GM21825 (cell line): ENCODE results near the gene MAGEA8.
"Not testable (repeated sequence)": the region's sequence is repeated elsewhere in the genome, so short reads cannot be mapped to it uniquely, and the experiment has no call there.

Experiments
- ATAC-seq: cut with Tn5 transposase; IDR thresholded peaks from one replicate; pipeline ENCODE4 v1.9.1; 2021; ENCODE audit warnings: mild to moderate bottlenecking, moderate library complexity; ENCODE audit not compliant: unreplicated experiment

The MAGEA8 gene

DNA sequence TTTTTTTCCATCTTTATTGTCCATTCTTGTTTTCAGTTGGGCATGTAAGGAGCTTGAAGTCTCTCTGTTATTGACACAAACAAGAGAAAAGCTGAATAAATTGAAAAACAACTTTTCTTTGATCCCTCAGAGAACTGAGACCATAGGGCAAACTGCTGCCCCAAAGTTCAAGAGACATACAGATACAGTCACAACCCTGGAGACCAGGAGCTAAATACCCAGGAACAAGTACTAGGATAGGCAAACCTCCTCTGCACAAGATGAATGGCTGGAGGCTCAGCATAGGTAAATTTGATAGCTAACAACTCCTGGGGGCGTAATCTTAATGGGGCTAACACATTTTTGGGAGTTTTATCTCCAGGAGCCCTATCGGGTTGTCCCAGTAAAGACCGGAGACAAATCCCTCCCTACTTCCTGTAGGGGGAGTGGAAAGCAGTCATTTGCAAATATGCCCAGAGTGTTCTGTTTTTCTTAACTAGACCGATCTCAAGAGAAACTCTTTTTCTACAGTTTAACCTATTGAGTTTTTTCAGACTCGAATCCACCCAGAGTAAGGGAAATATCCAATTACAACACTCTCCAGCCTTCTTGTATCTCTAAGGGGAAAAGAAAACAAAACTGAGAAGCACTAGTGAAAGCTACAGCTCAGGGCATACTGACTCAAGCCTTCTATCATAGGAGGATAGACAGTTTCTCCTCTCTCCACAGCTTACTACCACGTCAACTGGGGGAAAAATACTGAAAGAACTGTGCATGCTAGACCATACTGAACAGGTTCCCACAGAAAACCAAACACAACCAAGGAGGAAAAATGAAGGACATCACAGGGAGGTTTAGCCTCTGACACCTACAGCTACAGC lies 23.1 kb downstream of the MAGEA8 start:
- ATAC-seq, result peak; percentile 71

DNA sequence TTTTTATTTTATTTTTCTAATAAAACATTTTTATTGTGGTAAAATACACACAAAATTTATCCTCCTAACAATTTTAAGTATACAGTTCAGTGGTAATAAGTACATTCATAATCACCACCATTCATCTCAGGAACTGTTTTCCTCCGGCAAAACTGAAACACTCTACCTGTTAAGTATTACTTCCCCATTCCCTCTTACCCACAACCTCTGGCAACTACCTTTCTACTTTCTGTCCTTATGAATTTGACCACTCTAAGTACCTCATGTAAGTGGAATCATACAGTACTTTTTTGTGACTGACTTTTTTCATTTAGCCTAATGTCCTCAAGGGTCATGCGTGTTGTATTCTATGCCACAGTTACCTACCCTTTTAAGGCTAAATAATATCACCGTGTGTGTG lies 27.3 kb downstream of the MAGEA8 start:
- peak; percentile 59 for ATAC-seq

DNA sequence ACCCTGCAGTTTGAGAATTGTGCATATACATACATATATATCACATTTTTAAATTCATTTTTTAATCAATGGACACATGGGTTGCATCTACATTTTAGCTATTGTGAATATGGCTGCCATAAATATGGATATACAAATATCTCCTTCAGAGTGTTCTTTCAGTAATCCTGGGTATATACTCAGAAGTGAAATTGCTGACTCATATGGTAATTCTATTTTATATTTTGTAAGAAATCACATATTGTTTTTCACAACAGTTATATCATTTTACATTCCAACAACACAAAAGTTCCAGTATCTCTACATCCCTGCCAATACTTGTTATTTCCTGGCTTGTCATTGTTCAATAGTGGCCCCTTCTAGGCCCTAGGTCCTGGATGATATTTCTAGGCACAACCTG lies 27.7 kb downstream of the MAGEA8 start:
- ATAC-seq, result no peak

DNA sequence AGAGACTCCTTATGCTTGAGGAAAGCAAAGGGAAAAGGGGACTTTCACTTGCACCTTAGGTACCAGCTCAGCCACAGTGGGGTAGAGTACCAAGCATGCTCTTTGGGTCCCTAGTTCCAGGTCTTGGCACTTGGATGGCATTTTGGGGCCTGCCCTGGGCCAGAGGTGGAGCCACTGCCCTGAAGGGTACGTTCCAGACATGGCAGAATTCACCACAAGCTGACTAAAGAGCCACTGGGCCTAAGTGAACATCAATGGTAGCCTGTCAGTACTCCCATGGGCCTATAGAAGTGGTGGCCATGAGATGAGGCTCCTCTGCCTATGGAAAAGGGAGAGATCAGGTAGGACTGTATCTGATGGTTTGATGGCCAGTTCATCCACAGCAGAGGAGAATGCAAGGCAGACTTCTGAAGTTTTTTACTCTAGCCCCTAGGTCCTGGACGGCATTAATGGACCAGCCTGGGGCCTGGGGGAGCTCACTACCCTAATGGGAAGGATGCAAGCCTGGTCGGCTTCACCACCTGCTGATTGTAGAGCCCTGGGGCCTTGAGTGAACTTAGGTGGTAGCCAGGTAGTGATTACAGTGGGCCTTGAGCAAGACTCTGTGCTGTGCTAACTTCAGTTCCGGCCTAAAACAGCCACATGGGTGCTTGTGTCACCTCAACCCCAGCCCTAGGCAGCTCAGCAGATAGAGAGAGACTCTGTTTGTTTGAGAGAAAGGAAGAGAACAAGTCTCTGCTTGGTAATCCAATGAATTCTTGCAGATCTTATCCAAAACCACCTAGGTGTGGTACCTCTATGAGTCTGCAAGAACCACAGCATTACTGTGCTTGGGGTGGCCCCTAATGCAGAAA lies 28.6 kb downstream of the MAGEA8 start:
- no peak for ATAC-seq

DNA sequence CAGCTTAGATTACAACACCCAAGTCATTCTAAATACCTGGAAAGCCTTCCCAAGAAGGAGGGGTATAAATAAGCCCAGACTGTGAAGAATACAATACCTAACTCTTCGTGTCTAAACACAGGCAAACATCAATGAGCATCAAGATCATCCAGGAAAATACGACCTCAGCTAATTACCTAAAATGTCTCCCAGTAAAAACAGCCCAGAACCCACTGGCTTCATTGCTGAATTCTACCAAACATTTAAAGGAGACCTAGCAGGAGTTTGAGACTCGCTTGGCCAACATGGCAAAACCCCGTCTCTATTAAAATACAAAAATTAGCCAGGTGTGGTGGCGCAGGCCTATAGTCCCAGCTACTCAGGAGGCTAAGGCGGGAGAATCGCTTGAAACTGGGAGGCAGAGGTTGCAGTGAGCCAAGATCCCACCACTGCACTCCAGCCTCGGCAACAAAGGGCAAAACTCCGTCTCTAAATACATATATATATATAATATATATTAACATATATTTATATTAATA lies 29.3 kb downstream of the MAGEA8 start:
- no peak for ATAC-seq

DNA sequence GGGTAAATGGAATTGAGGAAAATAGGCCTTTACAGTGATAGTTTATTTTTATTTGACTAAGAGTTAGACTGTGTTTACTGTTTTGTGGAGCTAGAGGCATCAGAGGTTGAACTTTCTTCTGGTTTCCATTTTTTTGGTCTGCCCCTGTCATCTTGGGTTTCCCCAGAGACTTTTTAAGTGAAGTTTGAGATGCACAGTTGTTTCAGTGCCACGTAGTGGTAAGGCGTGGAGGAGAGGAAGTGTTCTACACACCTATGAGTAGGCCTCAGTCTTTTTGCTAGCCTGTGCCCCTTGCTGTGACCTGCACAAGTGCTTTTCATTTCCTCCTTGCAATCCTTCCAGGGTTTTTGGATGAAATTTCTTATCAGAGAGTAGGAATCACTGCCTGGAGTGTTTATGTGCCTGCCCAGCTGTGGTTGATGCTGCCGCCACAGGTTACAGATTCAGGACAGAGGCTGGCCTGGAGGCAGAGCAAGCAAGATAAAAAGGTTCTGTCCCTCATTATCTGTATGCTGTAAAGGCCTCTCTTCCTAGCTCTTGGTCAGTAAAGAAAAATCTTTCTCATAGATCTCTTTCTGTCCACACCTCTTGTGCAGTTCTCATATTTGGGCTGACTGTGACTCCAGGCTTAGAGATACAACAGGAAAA lies 35.9 kb downstream of the MAGEA8 start:
- ATAC-seq, result peak; percentile 80

DNA sequence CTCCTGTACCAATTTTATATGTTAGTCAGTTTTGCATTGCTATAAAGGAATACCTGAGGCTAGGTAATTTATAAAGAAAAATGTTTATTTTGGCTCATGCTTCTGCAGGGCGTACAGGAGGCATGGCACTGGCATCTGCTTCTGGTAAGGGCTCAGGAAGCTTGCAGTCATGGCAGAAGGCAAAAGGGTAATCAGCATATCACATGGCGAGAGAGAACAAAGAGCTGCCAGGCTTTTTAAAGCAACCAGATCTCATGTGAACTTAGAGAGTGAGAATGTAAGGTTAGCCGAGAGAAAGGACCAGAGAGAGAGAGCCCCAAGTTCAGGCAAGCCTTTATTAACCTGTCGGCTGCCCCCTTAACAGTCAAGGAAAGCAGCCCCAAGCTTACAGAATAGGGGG lies 42.9 kb downstream of the MAGEA8 start:
- ATAC-seq, result not testable (repeated sequence)

DNA sequence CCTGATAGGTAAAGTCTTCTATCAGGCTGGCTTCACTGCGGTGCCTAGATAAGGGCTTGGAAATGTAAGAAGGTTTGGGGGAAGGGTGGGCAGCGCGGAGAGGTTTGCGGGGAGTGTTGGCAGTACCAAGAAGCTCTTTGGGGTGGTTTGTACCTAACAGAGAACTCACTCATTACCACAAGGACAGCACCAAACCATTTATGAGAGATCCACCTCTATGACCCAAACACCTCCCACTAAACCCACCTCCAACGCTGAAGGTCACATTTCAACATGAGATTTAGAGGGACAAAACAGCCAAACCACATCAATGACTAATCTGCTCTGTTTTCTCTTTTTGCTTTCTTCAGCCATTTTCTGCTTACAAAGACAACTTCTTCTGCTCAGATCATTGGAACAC lies 43.5 kb downstream of the MAGEA8 start:
- not testable (repeated sequence) for ATAC-seq

DNA sequence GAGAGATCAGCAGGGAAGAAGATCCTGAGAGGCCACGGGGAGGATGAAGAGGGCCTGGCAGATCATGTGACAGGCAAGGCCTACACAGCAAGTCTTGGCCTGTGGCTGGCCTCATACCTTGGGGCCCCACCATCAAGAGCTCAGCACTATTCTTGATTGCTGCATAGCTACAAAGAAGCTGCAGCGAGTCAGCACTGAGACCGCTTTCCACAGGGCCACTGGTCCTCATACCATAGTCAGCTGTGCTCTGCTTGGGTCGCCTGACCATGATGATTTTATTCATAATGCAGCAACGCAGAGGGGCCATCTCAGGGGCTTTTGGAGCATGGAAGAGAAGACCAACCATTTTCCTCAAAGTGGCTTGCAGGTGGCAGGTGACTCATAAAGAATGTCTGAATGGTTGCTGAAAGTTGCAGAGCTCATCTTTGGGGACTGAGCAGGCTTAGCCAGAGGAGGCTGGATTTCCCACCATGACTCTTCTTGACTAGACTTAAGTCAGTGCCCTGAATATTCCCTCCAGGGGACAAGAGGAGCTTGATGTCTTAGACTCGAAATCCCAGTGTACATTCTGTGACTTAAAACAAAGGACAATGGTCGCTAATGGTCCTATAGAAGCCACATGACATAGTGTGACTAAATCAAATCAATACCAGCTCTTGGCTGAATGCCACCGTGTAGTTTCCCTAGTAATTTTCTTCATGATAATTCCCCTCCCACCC lies 46.4 kb downstream of the MAGEA8 start:
- not testable (repeated sequence) for ATAC-seq

DNA sequence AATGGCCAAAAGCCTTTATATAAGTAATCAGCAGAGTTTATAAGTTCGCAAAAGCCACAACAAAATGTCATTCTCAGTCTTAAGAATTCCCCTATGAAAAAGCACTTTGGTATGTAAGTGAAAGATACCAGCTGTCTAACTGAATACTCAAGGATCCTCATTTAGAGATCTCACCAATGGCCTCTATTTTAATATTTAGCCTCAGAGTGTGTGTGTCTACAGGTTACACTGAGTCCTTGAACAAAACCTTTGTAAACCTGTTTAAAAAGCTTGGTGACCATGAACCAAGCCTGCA lies 46.9 kb downstream of the MAGEA8 start:
- ATAC-seq, result not testable (repeated sequence)

DNA sequence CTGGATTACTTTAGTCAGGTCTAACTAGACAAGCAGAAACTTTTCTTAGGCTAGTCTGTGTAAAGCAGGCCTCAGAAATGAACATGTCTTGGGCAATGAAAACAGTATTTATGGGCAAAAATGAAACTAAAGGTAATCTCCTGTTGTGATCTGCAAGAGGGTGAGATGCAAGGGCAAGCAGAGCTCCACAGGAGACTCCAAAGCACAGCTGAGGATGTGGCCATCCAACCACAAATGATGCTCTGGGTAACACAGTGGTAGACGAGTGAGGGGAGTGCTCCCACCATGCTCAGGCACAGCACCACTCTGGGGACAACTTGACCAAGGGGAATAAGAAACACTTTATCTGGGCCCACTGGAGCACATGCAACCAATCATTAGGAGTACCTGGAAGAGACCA lies 47.7 kb downstream of the MAGEA8 start:
- ATAC-seq, result not testable (repeated sequence)

DNA sequence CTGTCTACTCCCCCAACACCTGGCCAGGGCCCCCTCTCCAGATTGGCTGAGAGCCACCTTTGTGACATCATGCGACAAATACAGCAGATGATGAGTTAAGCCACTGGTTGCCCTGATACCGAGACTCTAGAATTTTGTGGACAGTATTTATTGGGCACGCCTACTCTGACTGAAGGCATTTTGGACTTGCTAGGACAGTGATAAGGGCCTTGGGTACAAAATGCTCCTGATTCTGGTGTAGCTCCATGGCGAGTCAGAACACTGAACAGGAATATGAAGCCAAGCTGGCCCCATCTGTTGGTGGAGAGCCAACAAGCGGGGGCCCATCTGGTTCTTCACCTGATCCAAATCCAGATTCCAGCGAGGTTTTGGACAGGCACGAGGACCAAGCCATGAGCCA lies 48.4 kb downstream of the MAGEA8 start, which contains the start of gene HSFX4:
TSS of gene HSFX4 (plus strand) at position 174 of the 400 bp plus-strand sequence. CDS start at position 246, 72 bp downstream.
- not testable (repeated sequence) for ATAC-seq

DNA sequence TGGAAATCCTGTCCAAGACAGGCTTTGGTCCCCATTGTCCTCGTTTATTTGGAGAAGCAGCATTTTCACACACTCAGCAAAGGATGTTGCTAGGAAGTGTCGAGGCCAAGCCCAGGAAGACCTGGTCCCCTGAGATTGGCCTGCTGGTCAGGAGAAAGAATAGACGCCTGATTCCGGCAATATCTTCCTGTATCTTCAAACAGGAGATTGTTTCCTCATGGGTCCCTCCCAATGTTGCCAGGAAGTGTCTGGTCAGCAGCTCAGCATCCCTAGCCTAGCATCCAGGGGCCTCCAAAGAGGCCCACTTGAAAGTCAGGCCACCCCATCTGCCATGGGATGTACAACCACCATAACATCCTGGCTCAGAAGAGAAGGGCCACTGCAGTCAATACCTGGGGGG lies 50.4 kb downstream of the MAGEA8 start:
- ATAC-seq, result not testable (repeated sequence)

DNA sequence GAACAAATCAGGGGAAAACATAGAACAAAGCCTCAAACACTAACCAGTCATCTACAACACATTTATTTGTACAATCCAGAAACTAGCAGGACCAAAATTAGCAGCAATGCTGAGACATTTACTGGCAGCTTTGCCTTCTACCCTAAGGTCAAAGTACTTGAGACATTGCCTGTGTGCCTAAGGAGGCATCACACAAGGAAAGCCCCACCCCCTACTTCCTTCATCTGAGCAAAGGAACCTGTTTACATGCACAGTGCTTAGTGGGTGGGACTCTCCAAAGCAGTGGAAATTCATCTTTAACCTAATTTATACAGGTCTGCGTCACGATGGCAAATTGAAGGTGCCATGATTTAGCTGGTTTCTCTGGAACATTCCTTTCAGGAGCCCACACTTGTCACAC lies 51.2 kb downstream of the MAGEA8 start:
- ATAC-seq, result not testable (repeated sequence)

DNA sequence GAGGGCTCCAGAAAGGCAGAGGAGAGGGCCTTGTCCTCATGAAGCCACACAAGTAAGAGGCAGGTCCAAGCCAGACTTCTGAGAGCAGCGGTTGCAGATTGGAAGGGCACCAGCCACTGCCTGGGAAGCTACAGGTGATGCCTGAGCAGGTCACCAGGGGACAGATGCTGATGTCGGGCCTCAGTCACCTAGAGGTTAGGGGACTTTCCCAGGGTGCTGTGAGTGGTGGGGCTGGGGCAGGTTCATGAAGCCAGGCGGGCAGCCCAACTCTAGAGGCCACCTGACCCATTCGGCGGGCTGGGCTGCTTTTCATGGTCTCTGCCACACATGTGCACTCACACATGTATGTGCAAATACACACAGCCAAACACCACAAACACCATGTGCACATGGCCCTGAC lies 52.0 kb downstream of the MAGEA8 start:
- ATAC-seq, result not testable (repeated sequence)

DNA sequence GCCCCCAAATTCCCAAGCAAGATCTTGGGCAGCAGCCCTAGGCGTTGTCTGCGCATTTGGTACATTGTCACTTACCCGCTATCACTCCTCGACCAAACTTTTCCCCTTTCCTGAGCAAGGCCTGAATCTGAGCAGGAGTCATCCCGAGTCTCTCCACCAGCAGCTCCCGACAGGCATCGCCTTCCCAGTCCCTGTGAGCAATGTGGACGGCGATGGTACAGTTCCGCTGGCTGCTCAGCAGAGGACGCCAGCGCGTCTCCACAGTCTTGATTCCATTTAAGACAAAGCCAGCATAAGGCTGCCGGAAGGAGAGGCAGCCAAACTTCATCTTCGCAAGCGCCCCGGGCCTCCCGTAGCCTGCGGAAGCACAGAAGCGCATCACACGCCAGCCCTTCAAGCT lies 52.6 kb downstream of the MAGEA8 start:
- ATAC-seq, result not testable (repeated sequence)
